ENCODE measurements around the gene ATP8A1.
"Not testable (repeated sequence)": the region's sequence is repeated elsewhere in the genome, so short reads cannot be mapped to it uniquely, and the experiment has no call there.

ATP8A1 gene

DNA sequence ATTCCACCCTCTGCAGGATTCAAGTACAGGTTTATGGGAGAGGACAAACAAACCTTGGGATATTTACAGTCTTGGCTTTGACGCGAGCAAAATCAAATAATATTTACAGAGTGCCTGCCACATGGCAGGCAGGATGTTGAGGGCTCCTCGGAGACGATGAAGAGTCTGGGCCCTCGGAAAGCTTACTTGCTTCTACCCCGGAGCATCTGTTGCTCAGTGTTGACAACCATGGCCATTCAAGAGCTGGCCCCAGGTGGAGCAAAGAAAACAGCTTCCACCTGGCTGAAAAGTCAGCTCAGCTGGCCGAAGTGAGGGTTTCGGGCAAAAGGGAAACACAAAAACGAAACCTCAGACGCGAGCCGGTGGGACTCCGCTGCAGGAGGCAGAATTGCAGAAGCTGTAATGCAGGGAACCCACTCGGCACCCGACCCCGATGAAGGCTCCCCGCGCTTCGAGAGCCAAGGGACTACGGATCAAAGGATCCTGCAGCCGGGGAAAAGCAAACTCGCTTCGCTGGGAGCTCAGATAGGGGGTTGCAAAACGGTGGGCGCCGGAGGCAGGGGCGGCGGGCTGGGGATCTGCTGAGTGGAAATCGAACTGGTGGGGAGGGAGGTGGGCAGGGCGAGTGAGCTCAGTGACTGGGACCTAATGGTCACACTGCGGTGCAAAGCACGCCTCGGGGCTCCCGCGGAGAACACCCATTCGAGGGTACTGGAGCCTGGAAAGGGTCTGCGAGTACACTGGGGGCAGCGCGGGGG, 805 bp downstream of the ATP8A1 start:
- peak overlapping the region; percentile 94 for H3K4me3 Mint-ChIP-seq
- H3K4me1 Mint-ChIP-seq = peaks cover 53% of the 10 kb centered on the region
- ATAC-seq (peak; percentile 29), DNase-seq (ENCODE audit: low spot score in 2 of 2) (peak; percentile 34 to 81)
- H3K9me3 Mint-ChIP-seq = peaks cover 14% of the 10 kb centered on the region
- H3K27ac Mint-ChIP-seq = peak overlapping the region; percentile 92
- peaks cover 46% of the 10 kb centered on the region for H3K36me3 Mint-ChIP-seq

- Mint-ChIP-seq H3K4me3 (peak overlapping the region; percentile 94), H3K36me3 (peaks cover 46% of the 10 kb centered on the region), H3K4me1 (peaks cover 58% of the 10 kb centered on the region), H3K27ac (peak overlapping the region; percentile 92), H3K9me3 (peaks cover 14% of the 10 kb centered on the region)
- ATAC-seq (no peak), DNase-seq (ENCODE audit: low spot score in 2 of 2) (no peak)
Measured at GRCh38 chr4:42655269-42655637, 1.7 kb downstream of the ATP8A1 start.

- DNase-seq (ENCODE audit: low spot score in 2 of 2) (peak in 1 of 2 donors; percentile 65), ATAC-seq (peak; percentile 63)
- Mint-ChIP-seq H3K4me1 (peaks cover 58% of the 10 kb centered on the region), H3K4me3 (peak overlapping the region; percentile 94), H3K27ac (peak overlapping the region; percentile 92), H3K9me3 (peaks cover 14% of the 10 kb centered on the region), H3K36me3 (peaks cover 46% of the 10 kb centered on the region)
Measured at GRCh38 chr4:42654631-42655268, 2.2 kb downstream of the ATP8A1 start.

GRCh38 chr4:42653626-42654560, 3.0 kb downstream of the ATP8A1 start:
- Mint-ChIP-seq H3K4me1 (peaks cover 58% of the 10 kb centered on the region), H3K4me3 (peak overlapping the region; percentile 94), H3K36me3 (peaks cover 46% of the 10 kb centered on the region), H3K9me3 (peaks cover 14% of the 10 kb centered on the region), H3K27ac (peak overlapping the region; percentile 92)
- no peak for DNase-seq (ENCODE audit: low spot score in 2 of 2)
- ATAC-seq = no peak

DNA sequence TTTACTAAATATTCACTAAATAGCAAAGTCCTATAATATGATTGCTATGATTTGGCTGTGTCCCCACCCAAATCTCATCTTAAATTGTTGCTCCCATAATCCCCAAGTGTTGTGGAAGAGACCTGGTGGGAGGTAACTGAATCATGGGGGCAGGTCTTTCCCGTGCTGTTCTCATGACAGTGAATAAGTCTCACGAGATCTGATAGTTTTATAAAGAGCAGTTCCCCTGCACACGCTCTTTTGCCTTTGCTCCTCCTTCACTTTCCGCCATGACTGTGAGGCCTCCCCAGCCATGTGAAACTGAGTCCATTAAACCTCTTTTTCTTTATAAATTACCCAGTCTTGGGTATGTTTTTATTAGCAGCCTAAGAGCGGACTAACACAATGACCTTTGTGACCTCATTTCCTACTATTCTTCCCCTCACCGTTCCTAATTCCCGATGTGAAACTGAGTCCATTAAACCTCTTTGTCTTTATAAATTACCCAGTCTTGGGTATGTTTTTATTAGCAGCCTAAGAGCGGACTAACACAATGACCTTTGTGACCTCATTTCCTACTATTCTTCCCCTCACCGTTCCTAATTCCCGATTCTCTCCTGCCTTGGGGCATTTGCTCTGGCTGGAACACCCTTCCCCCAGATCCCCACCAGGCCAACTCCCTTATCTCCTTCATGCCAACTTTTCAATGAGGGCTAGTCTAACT, 4.2 kb downstream of the ATP8A1 start:
- DNase-seq (ENCODE audit: low spot score in 2 of 2); H3K27ac Mint-ChIP-seq; ATAC-seq: not testable (repeated sequence)
- peaks cover 46% of the 10 kb centered on the region for H3K36me3 Mint-ChIP-seq
- H3K9me3 Mint-ChIP-seq = peaks cover 14% of the 10 kb centered on the region
- H3K4me1 Mint-ChIP-seq = peaks cover 58% of the 10 kb centered on the region
- H3K4me3 Mint-ChIP-seq = peak overlapping the region; percentile 94

GRCh38 chr4:42649870-42650269, 7.0 kb downstream of the ATP8A1 start:
- H3K4me3 Mint-ChIP-seq = no peak overlapping the region
- H3K9me3 Mint-ChIP-seq = peaks cover 14% of the 10 kb centered on the region
- peaks cover 64% of the 10 kb centered on the region for H3K4me1 Mint-ChIP-seq
- DNase-seq (ENCODE audit: low spot score in 2 of 2) = no peak
- no peak for ATAC-seq
- peaks cover 23% of the 10 kb centered on the region for H3K36me3 Mint-ChIP-seq
- H3K27ac Mint-ChIP-seq = no peak overlapping the region

- Mint-ChIP-seq H3K4me3 (no peak overlapping the region), H3K27ac (no peak overlapping the region), H3K9me3 (peaks cover 3% of the 10 kb centered on the region), H3K4me1 (peaks cover 59% of the 10 kb centered on the region), H3K36me3 (peaks cover 4% of the 10 kb centered on the region)
- ATAC-seq = no peak
- no peak for DNase-seq (ENCODE audit: low spot score in 2 of 2)
Measured at GRCh38 chr4:42646999-42647541, 9.8 kb downstream of the ATP8A1 start.

DNA sequence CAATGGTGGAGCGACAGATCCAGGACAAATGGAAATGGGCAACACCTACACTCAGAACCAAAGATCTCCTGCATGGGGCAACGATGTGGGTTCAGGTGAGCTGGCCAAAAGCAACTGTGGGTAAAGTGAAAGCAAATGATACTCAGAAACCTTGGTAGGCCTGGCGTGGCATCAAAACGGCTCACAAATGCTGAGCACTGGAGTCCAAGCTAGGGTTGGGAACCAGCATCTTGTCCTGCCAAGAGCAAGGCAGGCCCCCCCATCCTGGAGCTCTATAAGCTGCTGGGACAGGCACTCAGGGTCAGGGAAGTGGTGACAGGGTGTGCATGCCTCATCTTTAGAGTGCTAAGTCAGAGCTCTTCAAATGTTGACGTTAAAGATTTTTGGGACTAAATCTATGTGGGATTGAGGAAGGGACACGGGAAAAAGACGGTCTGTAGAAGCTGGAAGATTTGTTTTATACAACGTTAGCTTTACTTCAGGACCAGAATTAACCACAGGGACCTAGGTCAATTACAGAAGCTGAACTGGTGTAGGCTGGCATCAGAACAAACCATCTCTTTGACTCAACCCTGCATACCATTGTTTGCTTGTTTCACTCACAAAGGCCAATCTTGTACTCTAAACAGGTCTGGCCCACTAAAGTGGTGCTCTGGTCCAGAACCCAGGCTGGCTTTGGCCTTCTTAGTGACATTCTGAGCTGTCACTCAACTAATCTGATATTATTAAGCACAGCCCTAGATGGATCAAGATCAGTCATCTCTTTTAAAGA, 10.7 kb downstream of the ATP8A1 start:
- Mint-ChIP-seq H3K9me3 (no peaks in the 10 kb centered on the region), H3K27ac (peak overlapping the region; percentile 73), H3K4me3 (peak overlapping the region; percentile 56), H3K4me1 (peaks cover 59% of the 10 kb centered on the region), H3K36me3 (no peaks in the 10 kb centered on the region)
- no peak for DNase-seq (ENCODE audit: low spot score in 2 of 2)
- peak; percentile 69 for ATAC-seq

- Mint-ChIP-seq H3K9me3 (no peaks in the 10 kb centered on the region), H3K4me1 (peaks cover 62% of the 10 kb centered on the region), H3K4me3 (no peak overlapping the region), H3K27ac (no peak overlapping the region), H3K36me3 (no peaks in the 10 kb centered on the region)
- ATAC-seq (no peak), DNase-seq (ENCODE audit: low spot score in 2 of 2) (no peak)
Measured at GRCh38 chr4:42644897-42645296, 12.0 kb downstream of the ATP8A1 start.

DNA sequence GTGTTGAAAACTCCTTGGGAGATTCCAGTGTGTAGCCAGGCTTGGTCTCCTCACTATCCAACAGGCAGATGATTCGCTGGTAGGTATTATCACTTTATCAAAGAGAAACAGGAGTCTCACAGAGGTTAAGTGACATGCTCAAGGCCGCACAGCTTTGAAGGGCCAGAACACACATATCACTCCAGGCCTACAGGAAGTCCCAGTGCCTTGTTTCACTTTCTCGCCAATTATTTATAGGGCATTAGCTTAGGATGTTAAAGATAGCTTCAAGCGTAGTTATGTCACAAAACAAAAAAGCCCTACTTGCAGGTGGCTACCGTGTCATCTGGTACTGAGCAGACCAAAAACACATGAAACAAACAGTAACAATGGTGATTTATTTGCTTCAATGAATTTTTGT, 13.2 kb downstream of the ATP8A1 start:
- DNase-seq (ENCODE audit: low spot score in 2 of 2) = no peak
- Mint-ChIP-seq H3K9me3 (no peaks in the 10 kb centered on the region), H3K27ac (peak overlapping the region; percentile 81), H3K36me3 (peaks cover 5% of the 10 kb centered on the region), H3K4me1 (peaks cover 69% of the 10 kb centered on the region), H3K4me3 (peak overlapping the region; percentile 48)
- ATAC-seq = no peak

DNA sequence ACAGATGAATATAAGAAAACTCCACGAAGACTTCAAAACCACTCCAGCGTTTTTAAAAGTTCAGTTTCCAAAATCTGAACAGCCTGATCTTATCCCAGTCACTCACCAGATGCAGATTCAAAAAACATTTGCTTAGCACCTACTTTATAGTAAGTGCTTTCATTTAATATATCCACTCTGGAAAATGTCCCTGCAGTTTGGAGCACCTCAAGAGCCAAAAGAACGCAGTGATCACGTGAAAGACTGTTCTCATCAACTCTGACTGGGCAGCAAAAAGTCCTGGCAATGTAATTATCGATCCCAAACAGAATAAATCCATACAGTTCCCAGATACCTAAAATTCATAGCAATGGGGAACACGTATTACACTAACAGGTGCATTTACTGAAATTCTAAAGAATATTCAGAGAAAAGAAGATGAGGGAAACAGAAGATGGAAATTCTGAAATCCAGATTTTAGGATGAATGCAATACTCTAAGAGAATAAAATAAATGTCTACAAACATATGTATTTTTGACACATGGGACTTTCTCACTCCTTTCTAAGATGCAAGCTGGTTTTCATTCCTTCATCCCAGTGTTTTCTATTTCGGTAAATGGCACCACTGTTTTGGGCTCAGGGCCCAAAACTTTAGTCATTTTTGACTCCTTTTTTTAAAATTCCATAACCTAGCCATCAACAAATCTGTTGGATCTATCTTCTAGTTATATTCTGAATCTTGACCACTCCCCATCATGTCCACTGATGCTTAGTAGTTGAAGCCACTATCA, 13.9 kb downstream of the ATP8A1 start:
- ATAC-seq (no peak), DNase-seq (ENCODE audit: low spot score in 2 of 2) (no peak)
- Mint-ChIP-seq H3K4me3 (peak overlapping the region; percentile 56), H3K36me3 (peaks cover 6% of the 10 kb centered on the region), H3K9me3 (no peaks in the 10 kb centered on the region), H3K4me1 (peaks cover 70% of the 10 kb centered on the region), H3K27ac (peak overlapping the region; percentile 81)

DNA sequence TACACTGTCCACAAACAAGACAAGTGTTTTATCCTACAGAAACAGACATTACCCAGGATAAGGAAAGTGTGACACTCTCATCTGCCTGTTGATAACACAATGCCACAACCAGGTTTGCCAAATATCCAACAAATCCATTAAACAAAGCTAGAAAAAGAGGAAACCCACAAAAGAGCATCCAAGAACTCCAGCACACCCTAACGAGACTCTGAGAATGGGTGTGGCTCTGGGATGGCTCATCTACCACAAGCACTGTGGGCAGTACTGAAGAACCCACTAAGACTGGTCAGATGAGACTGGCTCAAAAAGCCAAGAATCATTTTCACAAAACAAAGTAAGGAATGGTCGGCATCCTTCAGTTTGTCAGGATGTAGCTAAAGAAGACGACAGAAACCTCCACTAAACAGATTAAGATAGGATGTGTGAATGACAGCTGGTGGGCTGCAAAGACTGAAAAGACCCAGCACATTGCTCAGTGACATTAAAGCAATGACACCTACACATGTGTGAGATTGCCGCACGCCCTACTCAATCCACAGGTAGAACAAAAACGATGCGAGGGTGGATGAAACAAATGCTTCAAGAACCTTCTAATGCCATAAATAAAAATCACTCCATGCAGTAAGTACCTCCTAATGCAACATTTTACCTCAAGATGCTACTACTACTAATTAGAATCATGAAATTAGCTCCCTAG, 14.7 kb downstream of the ATP8A1 start:
- Mint-ChIP-seq H3K4me3 (peak overlapping the region; percentile 56), H3K4me1 (peaks cover 75% of the 10 kb centered on the region), H3K36me3 (peaks cover 6% of the 10 kb centered on the region), H3K9me3 (no peaks in the 10 kb centered on the region), H3K27ac (peak overlapping the region; percentile 81)
- peak; percentile 82 for ATAC-seq
- no peak for DNase-seq (ENCODE audit: low spot score in 2 of 2)

DNA sequence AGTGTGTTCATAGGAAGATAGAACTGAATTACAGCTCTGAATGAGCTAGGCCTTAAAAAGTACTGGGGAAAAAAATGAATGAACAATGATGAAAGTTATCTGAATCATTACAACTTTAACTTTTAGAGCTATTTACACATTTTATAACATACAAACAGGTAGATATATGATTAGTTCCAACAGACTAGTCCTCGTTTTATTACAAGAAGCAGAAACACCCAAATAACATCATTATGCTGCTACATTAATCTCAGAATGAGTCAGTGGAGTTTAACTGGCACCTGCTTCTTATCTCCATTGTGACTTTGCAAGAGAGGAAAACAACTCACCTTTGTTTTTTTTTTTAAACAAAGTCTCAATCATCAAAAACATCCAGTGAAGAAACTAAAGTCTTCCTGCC, 15.2 kb downstream of the ATP8A1 start:
- H3K36me3 Mint-ChIP-seq = peaks cover 6% of the 10 kb centered on the region
- H3K27ac Mint-ChIP-seq = peak overlapping the region; percentile 81
- DNase-seq (ENCODE audit: low spot score in 2 of 2) (no peak), ATAC-seq (peak; percentile 47)
- peaks cover 80% of the 10 kb centered on the region for H3K4me1 Mint-ChIP-seq
- peak overlapping the region; percentile 56 for H3K4me3 Mint-ChIP-seq
- H3K9me3 Mint-ChIP-seq = no peaks in the 10 kb centered on the region
